H4 (cell line): ENCODE measurements around the gene CLCA2. TPM values are rescaled to one million over a fixed set of nuclear protein-coding genes. Genes with fewer than 3 reads are reported as not detected.

Source experiments
- DNase-seq: peaks from one replicate; pipeline ENCODE4 v3.0.0-alpha.2; 2015; ENCODE audit warnings: low spot score
- total RNA-seq: library from RNA; depleted of rRNA; stranded (reverse); fragments of >200 nt; shearing (Covaris generic); gene quantifications from 2 replicates; pipeline ENCODE4 v1.2.3, GENCODE V29; 2014

The CLCA2 gene
- total RNA-seq, 1 experiment from 2014 or later: 0.06 TPM

DNA sequence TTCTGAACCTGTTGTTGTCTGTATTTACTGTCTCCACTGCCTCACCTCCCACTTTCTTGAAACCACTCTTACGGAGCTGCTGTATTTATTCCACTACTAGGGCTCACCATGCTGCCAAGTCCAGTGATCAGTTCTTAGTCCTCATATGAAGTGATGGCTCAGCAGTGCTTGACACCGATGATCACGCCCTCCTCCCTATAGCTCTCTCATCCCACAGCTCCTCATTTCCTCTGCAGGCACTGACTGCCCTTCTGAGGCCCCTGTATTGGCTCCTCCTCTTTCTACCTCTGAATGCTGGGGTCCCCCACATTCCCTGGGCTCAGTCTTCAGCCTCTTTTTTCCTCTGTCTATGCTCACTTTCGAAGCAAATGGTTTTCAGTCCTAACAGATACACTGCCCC is 48.2 kb downstream of the CLCA2 start:
- DNase-seq: no peak

DNA sequence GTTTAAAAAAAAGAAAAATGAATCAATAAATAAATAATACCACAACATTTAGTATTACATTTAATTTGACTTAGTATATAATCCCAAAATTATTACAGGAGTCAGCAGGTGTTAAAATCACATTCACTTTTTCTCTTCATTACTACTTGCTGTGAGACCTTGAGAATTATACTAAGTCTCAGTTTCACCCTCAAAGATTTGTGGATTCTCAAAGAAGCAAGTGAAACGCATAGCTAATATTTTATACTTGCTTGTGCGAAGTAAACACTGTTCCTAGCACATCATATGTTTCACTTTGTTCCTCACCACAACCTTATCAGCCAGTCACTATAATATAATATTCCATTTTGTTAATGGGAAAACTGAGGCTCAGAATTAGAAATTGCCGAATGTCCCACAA is 48.8 kb downstream of the CLCA2 start:
- no peak for DNase-seq

GRCh38 chr1:86477256-86477655 is 53.3 kb downstream of the CLCA2 start:
- no peak for DNase-seq

GRCh38 chr1:86477682-86478081 is 53.7 kb downstream of the CLCA2 start:
- no peak for DNase-seq

DNA sequence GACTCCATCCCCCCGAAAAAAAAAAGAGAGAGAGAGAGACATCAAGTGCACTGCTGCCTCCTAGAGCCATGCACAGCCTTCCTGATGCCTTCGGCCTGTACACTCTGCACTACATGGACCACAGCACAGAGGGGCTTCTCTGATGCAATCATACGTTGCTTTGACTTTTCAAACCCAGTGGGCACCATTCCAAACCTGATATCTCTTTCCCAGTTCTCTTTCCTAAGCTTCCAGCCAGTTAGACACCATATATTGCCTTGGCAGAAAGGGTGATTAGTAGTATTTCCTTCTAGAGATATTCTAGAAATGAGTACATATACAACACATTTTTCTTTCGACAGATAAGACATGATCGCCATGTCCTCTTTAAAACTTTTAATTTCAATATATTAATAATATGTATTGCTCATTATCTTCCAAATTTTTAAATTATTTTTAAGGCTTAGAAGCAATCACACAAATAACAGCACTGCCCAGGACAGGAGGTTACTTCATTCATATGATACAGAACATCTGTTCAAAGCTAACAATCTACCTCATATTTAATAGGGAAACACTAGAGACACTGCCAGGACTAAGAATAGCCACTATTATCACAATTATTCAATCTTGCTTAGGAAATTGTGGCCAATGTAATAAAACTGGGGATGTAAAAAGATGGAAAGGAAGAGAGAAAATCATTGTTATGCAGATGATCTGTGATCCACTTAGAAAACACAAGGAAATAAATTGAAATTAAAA is 54.6 kb downstream of the CLCA2 start:
- no peak for DNase-seq

- no peak for DNase-seq
These were observed 58.0 kb downstream of the CLCA2 start for GRCh38 chr1:86481966-86482365.

GRCh38 chr1:86487131-86487810 is 63.3 kb downstream of the CLCA2 start:
- DNase-seq: no peak

GRCh38 chr1:86487811-86488141 is 63.8 kb downstream of the CLCA2 start:
- DNase-seq: no peak

GRCh38 chr1:86489242-86489878 is 65.4 kb downstream of the CLCA2 start:
- DNase-seq: no peak

- DNase-seq: no peak
These were observed 67.4 kb downstream of the CLCA2 start for GRCh38 chr1:86491171-86491950.

DNA sequence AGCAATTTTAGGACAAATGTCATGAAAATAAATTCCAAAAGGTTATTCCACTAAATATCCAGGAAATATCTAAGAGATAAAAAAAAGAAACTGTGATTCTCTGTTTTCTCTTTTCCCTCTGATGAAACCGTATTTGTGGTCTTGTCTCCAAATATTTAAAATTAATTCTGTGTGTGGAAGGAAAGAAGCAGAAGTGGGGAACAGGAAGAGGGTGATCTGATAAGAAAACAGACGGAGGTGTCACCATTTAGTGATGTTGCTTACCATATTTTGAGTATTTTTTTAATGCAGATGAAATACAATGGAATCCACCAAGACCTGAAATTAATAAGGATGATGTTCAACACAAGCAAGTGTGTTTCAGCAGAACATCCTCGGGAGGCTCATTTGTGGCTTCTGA is 74.3 kb downstream of the CLCA2 start:
- no peak for DNase-seq

DNA sequence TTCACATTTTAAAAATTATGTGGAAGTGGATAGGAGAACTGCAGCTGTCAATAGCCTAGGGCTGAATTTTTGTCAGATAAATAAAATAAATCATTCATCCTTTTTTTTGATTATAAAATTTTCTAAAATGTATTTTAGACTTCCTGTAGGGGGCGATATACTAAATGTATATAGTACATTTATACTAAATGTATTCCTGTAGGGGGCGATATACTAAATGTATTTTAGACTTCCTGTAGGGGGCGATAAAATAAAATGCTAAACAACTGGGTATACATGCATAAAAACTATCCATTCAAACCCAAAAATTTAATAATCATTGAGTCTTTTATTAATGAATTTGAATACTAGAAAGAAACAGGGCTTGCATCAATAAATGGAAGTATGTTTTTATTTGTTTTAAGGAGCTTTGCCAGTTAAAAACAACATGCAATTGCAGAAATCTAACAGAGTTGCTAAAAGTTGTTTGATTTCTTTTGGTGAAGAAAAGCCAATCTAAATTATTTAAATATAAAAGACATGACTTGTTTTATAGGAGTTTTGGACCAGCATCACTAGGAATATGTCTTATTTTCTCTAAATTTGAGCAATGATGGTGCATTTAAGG is 76.1 kb downstream of the CLCA2 start:
- DNase-seq: peak; percentile 31

GRCh38 chr1:86500714-86501113 is 76.7 kb downstream of the CLCA2 start:
- no peak for DNase-seq

- peak; percentile 14 for DNase-seq
These were observed 78.2 kb downstream of the CLCA2 start for GRCh38 chr1:86502125-86502646.

- DNase-seq: no peak
These were observed 78.9 kb downstream of the CLCA2 start for GRCh38 chr1:86502721-86503405.

DNA sequence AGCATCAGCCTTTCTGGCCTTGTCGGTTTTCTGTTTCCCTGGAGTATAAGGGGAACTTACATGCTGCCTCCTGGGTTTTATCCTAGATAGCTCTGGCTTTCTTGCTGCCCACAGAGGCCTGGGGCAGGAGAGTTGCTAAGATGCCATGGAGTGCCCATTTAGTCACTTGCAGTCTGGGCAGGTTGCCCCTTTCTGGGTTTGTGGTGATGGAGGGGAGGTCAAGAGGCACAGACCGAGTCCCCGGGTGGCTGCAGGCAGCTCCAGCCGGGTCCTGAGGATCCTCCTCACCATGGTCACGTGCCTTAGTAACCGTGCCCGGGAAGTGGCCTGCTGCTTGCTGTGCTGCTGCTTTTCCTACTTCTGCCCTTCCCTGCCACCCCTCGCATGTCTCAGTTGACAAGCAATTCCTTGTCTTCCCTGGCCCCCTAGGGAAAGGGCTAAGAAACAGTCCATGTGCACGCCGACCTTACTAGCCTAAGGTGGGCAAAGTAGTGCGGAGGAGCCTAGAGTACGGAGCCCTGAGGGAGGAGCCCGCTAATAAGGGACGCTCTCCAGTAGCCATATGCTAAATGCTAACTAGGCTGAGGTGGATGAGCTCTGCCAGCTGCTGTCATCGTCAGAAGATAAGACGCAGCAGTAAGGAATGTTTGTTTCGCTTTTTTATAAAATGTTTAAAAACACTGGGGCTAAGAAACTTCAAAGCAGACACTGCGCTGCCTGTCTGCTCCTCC is 79.6 kb downstream of the CLCA2 start:
- no peak for DNase-seq

DNA sequence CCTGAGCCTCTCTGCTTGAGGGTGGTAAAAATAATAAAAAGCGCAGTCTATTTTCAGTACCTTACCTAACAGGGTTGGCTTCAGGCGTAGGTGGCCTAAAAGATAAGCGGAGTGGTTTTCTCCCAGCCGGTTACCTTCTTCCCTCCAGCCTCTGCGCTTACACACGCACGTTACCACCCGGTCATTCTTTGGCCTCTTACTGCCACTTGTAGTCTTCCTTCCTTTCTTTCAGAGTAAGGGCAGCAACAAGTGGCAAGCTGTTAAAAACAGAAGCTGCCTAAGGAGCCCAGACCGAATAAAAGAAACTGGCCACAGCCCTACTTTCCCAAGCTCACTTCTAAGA is 80.1 kb downstream of the CLCA2 start:
- DNase-seq: no peak

DNA sequence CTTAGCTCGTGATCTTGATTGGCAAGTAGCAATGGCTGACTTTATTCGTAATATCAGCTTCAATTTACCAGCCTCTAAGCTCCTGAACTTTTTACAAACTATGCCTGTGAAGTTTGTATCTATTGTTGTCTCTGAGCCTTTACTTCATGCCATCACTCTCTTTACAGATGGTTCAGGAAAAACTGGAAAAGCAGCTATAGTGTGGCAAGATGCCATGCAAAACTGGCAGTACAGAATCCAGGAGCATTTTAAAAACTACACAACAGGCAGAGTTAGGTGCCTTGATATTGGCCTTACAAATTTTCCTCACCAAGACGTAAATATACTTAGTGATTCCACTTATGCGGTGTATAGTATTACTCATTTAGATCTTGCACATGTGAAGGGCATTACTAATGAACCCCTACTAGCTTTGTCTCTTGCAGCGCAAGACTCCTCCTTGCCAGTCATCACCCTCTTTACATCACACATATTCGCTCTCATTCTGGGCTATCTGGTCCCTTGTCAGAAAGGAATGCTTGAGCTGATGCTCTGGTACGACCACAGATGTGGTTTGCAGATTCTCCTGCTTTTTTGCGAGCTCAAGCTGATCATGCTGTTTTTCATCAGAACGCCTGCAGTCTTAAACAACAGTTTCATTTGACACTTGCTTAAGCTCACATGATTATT is 81.1 kb downstream of the CLCA2 start:
- DNase-seq: no peak

GRCh38 chr1:86505564-86505902 is 81.6 kb downstream of the CLCA2 start:
- DNase-seq: no peak
